Activated CD8-positive, alpha-beta memory T cell treated with anti-CD3 and anti-CD28 coated beads, Interleukin-2, amount 50 U/mL, for 1 hour (primary cell): ENCODE results near the gene LCE4A.
"Not testable (repeated sequence)": the region's sequence is repeated elsewhere in the genome, so short reads cannot be mapped to it uniquely, and the experiment has no call there.

Experiments
- DNase-seq: peaks from one replicate; pipeline ENCODE4 v3.0.0-alpha.2; 2020; ENCODE audit errors: extremely low read depth

LCE4A gene, protein sequence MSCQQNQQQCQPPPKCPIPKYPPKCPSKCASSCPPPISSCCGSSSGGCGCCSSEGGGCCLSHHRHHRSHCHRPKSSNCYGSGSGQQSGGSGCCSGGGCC

DNA sequence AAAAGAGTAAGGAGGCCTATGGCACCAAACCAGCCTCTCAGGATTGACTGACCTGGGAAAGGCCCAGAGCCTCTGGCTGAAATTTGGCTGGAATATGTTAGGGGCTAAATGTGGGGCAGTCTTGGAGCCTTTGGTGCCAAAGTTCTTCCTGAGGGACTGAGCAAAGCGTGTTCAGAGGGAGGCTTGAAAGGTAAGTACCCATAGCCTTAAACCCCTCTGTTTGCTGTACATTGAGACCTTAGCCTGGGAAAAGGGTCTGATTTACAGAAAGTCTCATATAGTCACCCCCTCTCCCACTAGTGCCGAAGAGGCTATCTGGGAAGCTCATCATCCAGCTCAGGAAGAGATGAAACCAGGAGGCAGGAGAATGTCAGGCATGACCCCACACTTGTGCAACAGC, at the start of gene LCE4A:
Gene LCE4A, plus strand, starts transcription at position 301 of the 400 bp plus-strand sequence. CDS start 916 bp downstream, outside the sequence.
- DNase-seq, result no peak

DNA sequence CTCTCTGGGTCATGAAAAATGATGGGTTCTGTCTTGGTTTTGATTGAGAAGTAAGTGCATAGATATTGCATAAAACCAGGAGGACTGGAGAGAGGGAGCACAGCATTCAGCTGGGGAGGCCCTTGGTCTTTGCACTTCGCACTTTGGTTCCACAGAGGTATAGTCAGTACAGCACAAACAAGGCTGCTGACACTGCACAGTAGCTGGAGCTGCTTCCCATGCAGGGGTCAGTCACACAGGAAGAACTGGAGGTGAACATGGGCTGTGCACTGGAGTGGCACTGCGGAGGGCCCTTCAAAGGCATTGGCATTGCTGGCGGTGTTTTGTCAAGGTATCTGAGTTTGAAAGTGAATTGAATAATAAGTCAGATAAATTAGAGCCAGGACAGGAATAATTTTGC, 49.3 kb upstream of the LCE4A start:
- DNase-seq, result no peak

DNA sequence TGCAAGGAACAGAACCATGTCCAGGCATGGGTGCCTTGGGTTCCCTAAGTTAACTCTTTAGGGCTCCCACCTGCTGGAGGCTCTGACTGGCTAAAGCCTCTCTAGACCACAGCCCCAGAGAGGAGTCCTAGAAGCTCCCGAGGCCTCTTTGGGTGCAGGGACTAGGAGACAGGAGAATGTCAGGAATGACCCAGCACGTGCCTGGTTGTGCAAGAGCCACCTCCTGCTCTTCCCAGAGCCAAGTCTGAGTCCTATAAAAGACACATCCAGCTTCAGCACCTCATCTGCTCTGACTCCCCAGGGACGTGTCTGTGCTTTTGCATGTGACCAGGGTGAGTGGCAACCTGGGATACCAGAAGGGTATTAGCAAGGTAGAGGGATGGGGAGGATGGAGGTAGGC, 44.9 kb upstream of the LCE4A start, which contains the start of gene LCE2D:
Gene LCE2D, plus strand, starts transcription at position 283 of the 400 bp plus-strand sequence. CDS start 726 bp downstream, outside the sequence.
- DNase-seq, result no peak

DNA sequence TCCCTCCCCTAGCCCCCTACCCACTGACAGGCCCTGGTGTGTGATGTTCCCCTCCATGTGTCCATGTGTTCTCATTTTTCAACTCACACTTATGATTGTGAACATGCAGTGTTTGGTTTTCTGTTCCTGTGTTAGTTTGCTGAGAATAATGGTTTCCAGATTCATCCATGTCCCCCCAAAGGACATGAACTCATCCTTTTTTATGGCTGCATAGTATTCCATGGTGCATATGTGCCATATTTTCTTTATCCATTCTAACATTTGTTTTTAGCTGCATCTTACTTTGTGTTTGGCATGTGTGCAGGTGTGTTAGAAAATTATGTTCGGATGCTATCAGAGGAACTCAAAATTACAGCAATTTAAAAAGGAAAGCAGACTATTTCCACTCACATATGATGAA, 41.8 kb upstream of the LCE4A start:
- DNase-seq, result not testable (repeated sequence)

DNA sequence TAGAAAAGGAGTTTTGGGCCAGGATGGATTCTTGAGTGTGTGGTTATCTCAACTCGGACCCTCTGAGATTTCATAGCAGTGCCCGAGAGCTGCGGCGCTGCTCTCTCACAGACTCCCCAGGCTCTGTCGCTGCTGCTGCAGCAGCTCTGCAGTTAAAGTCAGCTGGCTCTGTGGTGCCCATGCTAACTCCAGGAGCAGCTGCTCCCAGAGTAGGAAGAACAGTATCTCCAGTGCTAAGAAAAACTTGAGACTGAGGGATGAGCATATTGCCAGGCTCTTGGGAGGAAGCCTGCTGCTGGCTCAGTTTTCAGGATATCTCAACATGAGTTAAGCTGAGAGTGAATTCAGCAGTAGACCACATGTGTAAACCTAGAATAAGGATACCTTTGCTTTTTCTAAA, 40.3 kb upstream of the LCE4A start:
- DNase-seq, result no peak

DNA sequence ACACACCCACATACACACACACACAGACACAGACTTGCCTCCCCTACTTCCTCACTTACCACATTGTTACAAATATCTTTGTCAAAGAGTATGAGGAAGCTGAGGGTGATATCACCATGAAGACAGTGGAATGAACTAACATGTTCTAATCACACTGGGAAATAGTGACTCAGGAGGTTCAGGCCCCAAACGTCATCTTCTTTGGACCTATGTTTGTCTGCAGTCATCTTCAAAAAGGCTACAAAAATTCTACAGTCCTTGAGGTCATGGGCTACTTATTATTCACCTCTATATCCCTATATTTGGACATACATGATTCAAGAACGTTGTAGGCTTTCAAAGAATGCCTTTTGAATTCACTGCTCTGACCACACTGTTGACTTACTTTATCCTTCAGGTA, 34.9 kb upstream of the LCE4A start:
- no peak for DNase-seq

DNA sequence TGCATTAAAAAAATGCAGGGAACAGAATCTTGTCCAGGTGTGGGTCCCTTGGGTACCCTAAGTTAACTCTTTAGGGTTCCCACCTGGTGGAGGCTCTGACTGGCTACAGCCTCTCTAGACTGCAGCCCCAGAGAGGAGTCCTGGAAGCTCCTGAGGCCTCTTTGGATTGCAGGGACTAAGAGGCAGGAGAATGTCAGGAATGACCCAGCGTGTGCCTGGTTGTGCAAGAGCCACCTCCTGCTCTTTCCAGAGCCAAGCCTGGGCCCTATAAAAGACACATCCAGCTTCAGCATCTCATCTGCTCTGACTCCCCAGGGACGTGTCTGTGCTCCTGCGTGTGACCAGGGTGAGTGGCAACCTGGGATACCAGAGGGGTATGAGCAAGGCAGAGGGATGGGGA, 33.0 kb upstream of the LCE4A start, which contains the start of gene LCE2C:
Gene LCE2C, plus strand, starts transcription at position 297 of the 400 bp plus-strand sequence. CDS start 737 bp downstream, outside the sequence.
- not testable (repeated sequence) for DNase-seq

DNA sequence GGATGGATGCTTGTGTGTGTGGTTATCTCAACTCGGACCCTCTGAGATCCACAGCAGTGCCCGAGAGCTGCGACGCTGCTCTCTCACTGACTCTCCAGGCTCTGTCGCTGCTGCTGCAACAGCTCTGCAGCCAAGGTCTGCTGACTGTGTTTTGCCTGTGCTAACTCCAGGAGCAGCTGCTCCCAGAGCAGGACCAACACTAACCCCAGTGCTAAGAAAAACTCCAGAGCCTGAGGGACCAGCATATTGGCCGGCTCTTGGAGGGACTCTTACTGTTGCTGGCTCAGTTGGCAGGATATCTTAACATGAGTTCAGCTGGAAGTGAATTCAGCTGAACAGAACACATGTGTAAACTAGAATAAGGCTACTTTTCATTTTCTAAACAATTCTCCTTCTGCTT, 28.5 kb upstream of the LCE4A start:
- DNase-seq, result no peak

DNA sequence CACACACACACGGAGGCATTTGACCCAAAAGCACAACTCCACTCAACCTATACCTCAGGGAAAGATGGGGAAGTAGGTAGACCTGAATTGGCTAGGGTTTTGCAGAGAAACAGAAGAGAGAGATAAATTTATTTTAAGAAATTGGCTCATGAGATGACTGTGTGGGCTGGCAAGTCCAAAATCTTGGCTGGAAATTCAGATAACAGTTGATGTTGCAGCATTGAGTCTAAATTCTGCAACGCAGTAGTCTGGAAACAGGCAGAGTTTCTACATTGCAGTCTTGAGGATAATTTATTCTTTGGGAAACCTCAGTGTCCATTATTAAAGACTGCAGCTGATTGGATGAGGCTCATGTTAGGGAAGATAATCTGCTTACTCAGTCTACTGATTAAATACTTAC, 26.3 kb upstream of the LCE4A start:
- no peak for DNase-seq

DNA sequence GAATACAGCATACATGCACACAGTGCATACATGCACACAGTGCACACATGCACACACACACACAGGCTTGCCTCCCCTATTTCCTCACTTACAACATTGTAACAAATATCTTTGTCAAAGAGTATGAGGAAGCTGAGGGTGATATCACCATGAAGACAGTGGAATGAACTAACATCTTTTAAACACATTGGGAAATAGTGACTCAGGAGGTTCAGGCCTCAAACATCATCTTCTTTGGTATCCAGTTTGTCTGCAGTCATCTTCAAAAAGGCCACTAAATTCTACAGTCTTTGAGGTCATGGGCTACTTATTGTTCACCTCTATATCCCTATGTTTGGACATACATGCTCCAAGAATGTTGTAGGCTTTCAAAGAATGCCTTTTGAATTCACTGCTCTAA, 24.1 kb upstream of the LCE4A start:
- DNase-seq, result no peak

DNA sequence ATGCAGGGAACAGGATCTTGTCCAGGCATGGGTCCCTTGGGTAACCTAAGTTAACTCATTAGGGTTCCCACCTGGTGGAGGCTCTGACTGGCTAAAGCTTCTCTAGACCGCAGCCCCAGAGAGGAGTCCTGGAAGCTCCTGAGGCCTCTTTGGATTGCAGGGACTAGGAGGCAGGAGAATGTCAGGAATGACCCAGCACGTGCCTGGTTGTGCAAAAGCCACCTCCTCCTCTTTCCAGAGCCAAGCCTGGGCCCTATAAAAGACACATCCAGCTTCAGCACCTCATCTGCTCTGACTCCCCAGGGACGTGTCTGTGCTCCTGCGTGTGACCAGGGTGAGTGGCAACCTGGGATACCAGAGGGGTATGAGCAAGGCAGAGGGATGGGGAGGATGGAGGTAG, 22.1 kb upstream of the LCE4A start, which contains the start of gene LCE2B:
Gene LCE2B, plus strand, starts transcription at position 301 of the 400 bp plus-strand sequence. CDS start 721 bp downstream, outside the sequence.
- DNase-seq, result not testable (repeated sequence)

DNA sequence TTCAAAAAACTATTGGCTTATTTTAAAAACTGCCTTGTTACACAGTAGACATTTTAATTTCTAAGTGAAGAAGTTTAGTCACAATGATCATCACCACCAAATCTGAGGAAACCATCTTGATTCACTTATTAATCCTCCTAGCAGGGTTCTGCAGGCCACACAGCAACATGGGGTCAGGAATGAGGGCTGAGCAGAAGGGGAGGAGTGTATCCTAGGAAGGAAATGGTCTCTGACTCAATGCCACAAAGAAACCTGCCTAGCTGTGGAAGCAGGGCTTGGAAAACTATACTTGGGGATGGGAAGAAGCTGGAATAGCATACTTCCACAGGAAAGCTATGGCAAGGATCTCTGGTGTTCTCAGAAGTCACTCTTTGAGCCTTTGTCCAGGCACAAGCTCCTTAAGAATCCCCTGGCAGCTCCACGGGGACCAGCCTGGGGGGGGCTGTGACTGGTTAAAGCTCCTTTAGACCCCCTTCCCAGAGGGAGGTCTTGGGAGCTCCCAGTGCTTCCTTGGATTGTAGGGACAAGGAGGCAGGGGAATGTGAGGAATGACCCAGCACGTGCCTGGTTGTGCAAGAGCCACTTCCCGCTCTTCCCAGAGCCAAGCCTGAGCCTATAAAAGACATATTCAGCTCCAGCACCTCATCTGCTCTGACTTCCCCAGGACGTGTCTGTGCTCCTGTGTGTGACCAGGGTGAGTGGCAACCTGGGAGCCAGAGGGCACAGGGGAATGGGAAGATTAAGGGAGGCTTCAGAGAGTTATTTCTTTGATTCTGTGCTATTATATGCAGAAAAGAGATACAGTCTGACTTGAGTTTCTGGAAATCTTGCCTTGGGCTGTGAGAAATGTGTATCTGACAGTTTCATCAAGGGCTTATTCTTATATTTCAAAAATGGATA, 10.0 kb upstream of the LCE4A start, which contains the start of gene LCE2A:
Gene LCE2A, plus strand, starts transcription at position 645 of the 900 bp plus-strand sequence. CDS start 557 bp downstream, outside the sequence.
- DNase-seq, result no peak

DNA sequence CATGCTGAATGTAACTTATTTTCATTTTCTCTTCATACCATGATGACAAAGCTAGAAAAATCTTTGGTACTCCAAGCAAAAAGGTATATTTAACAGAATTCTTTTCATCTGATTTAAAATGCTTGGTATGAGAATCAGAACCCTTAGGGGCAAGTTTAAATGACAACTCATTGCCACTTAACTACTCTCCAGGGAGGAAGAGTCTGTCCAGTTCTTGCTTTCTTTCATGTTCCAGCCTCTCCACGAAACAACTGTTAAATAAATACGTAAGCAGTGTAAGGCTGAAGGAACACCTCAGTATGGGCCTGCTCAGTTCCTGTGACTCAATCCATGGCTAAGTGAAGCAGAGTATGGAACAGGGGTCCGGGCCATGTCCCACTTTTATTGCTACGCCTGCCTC, 8.2 kb upstream of the LCE4A start:
- DNase-seq, result no peak

DNA sequence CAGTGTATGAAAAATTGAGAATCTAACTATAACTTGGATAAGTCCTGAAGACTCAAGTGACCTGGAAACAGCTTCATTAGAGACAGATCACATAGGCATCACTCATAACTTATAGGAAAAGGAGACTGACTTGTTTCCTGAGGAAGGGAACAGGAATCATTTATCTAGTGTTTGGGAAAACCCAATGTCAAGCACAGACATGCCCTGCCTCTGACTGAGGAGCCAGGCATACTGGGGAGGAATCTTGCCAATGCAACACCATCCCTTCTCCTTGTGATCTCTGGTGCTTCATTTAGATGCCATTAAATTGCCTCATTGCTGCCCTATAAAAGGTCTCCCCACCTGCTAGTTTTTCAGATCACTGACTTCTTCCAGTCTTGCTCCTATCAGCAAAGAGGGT, 10.3 kb downstream of the LCE4A start:
- DNase-seq, result no peak

DNA sequence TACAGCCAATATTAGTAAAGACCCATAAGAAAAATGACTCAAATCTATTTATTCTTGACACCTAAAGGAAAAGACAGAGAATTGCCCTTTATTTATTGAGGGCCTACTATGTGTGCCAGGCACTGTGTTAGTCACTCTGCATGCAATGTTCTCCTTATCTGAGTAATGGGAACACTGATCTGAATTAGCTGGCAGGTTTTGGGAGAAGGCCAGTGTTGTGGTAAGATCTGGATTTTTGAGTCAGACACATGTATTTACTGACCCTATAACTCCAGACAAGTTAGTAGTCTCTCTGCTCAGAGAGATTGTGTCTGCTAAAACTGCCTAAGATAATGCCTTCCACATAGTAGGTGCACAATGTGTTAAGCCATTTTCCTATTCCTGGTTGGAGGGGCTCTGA, 17.3 kb downstream of the LCE4A start:
- DNase-seq, result no peak

DNA sequence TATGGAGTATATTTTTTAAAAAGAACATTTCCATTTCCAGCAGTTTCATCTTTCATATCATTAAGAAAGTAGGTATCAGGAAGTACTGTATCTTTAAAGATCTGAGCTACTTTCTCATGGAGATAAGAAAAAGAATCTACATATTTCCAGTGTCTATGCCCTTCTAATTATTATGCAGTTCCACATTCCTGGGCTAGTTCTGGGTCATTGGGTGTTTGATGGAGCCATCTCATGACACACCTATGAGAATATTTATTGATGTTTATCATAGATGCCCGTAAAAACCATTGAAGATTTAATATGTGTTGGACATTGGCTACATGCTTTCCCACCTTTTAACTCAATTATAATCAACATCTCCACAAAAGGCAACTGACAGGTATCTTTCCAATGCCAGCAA, 21.0 kb downstream of the LCE4A start:
- DNase-seq, result no peak

DNA sequence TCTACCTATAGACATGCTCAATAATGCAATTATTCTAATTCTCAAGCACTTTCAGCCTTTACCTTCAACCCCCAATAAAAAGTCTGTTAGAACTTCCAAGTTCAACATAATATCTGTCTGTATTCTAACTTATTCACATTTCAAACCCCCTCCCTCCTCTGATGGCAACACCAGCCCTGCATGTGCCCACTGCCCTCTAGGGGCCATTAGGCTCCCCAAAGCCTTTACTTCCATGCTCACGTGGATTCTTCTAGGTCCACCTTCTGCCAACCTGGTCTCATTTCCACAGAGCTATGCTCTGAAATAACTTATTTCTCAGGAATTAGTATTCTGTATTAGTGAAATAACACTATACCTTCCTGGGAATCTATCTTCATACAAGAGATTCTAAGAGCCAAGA, 27.7 kb downstream of the LCE4A start:
- no peak for DNase-seq

DNA sequence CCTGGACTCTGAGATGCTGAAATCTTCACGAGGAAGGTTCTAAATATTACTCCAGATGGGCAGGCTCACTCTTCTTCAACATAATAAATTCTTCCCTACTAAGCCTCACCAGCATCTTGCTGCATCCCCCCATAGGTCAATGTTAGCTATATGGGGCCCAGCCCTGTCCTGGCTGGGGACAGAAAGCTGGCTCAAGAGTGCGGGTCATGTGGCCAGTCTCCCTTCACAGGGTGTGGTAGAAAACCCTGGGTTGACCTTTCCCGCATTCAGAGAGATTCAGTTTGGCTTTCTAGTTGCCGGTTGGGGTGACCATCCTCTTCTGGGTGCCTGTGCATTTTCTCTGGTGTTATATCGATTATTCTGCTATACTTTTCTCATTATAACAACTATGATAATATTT, 30.0 kb downstream of the LCE4A start:
- no peak for DNase-seq

DNA sequence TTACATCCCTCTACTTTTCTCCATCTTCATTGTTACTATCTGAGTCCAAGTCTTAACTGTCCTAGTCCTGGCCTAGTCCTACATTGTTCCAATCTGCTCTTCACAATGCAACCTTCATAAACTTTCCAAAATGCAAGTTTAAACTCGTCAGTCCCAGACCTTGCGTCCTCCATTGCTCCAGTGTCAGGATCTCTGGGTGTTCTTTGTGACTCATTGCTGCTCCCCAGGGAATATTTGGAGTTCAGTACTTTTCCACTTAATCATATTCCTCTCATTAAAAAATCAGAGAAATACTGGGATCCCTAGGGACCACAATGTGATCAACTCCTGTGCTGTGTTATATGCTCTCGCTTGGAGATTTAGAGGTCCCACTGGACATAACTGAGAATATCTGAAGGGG, 31.9 kb downstream of the LCE4A start:
- no peak for DNase-seq

DNA sequence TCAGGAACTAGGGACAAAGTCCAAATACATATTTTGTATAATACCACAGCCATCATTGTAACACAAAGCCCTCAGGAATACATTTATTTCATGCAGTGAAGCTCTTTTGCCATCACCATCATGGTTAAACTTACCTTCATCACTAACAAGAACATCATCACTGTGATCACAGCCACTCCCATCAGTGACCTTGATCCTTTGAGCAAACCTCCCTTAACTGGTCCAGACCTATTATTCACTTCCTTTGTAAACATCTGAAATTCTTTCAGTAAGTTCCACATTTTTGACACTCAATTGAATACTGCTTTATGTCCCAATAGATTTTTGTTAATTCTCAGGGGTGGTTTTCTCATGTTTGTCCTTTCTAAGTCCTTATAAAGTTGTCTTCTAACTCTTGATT, 33.7 kb downstream of the LCE4A start:
- no peak for DNase-seq

DNA sequence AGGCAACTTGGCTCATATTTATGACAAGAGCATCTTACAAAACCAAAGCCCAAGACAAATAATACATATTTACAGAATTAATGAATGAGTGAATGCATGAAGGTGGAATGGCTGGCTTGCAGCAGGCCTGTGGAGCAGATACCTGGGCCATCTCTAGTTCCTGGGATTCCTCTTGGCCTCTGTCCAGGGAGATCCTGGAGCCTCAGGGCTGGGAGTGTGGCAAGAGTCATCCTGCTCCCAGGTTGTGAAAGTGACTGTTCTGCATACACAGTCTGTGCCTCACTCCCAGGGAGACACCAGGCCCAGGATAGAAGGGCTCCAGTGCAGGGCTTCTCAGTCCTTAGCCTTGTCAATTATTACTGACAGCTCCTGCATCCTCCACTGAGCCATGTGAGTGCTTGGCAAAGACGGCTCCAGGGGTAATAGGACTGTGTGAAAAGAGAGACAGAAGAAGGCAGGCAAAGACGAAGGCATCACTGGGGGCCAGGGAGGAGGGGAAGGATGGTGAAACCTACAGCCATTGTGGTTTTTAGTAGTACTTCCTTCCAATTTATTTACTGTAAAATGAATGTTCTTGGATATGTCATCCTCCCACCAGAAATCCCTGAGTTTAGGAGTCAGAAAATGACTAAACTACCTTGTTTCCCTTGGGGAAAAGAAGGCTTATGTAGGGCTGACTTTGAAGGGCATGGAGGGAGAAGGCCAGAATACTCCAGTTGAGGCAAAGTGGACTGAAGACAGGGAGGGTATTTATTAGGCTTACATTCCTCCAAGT, 35.6 kb downstream of the LCE4A start:
- DNase-seq, result no peak

DNA sequence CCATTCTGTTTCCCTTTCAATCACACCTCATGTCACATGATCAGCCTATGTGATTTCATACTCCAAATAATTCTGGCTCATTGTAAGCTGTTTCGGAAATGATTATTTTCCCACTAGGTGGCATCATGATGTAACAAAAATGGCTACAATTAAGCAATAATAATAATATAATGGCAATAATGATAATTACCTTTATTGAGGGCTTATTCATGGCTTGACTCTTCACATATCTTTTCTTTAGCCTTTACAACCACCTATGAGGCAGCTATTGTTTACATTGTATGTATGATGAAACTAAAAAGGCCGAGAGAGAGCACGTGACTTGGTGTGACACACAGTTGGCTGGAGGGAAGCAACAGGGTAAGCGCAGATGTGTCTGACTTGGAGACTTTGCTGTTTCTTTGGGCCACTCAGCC, 37.3 kb downstream of the LCE4A start:
- no peak for DNase-seq
